ENCODE measurements around the gene ATXN1L.
"Not testable (repeated sequence)": the region's sequence is repeated elsewhere in the genome, so short reads cannot be mapped to it uniquely, and the experiment has no call there.

Gene ATXN1L

GRCh38 chr16:71832112-71832511, 13.7 kb upstream of the ATXN1L start:
- H3K36me3 ChIP-seq (ENCODE audit: insufficient read depth, low read length); H3K79me2 ChIP-seq (ENCODE audit: insufficient read depth, low read length); H3K4me3 ChIP-seq (ENCODE audit: low read length, poor library complexity, severe bottlenecking); H3K9me2 ChIP-seq (replicated peaks; ENCODE audit: low read depth, low read length); H2AFZ ChIP-seq (ENCODE audit: low read length); H3K9me3 ChIP-seq (ENCODE audit: insufficient read depth, low read depth, low read length); H3K9ac ChIP-seq (ENCODE audit: low read depth, low read length, poor library complexity, severe bottlenecking); H3F3A ChIP-seq (ENCODE audit: low read depth); H3K4me1 ChIP-seq (ENCODE audit: insufficient read depth, low read length, poor library complexity, severe bottlenecking); H4K20me1 ChIP-seq (ENCODE audit: insufficient read depth, low read length, poor library complexity, severe bottlenecking); H3K4me2 ChIP-seq (ENCODE audit: low read depth, low read length, poor library complexity, severe bottlenecking); H3K27me3 ChIP-seq (ENCODE audit: insufficient read depth, low read length, poor library complexity, severe bottlenecking): not testable (repeated sequence)

- no peaks in the 10 kb centered on the region for H3K36me3 ChIP-seq (ENCODE audit: insufficient read depth, low read length)
- no peak overlapping the region for H3K4me3 ChIP-seq (ENCODE audit: low read length, poor library complexity, severe bottlenecking)
- TF ChIP-seq CTCF (conservative IDR thresholded peaks at IDR 0.05; ENCODE audit: low read length), result no peak
- no peak for TF ChIP-seq EZH2phosphoT487 (IDR thresholded peaks at IDR 0.05; ENCODE audit: borderline replicate concordance)
- no peaks in the 10 kb centered on the region for H3K4me1 ChIP-seq (ENCODE audit: insufficient read depth, low read length, poor library complexity, severe bottlenecking)
- no peaks in the 10 kb centered on the region for H3K27me3 ChIP-seq (ENCODE audit: insufficient read depth, low read length, poor library complexity, severe bottlenecking)
- no peak overlapping the region for H3K4me2 ChIP-seq (ENCODE audit: low read depth, low read length, poor library complexity, severe bottlenecking)
- H3K9ac ChIP-seq (ENCODE audit: low read depth, low read length, poor library complexity, severe bottlenecking), result no peak overlapping the region
- no peaks in the 10 kb centered on the region for H3F3A ChIP-seq (ENCODE audit: low read depth)
- no peaks in the 10 kb centered on the region for H3K9me2 ChIP-seq (replicated peaks; ENCODE audit: low read depth, low read length)
- no peaks in the 10 kb centered on the region for H3K9me3 ChIP-seq (ENCODE audit: insufficient read depth, low read depth, low read length)
- no peaks in the 10 kb centered on the region for H3K79me2 ChIP-seq (ENCODE audit: insufficient read depth, low read length)
- no peaks in the 10 kb centered on the region for H4K20me1 ChIP-seq (ENCODE audit: insufficient read depth, low read length, poor library complexity, severe bottlenecking)
- no peak overlapping the region for H2AFZ ChIP-seq (ENCODE audit: low read length)
Measured at GRCh38 chr16:71834291-71834690, 11.5 kb upstream of the ATXN1L start.

DNA sequence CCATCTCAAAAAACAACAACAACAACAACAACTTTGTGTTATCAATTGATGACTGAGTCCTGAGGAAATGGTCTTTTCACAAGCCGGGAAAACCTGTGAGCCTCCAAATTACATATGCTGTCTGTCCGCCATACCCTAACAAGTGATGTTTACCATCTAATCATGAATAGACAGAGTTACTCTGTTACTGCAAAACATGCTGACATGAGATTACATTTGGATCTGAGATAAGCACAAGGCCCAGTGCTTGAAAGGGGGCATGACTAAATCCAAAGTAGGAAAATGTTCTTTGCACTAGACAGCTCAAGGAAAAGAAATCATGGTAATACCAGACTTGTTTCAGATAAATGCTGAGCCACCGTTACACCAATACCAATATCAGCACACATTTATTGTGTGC, 8.6 kb upstream of the ATXN1L start:
- Histone ChIP-seq H3K9me2 (replicated peaks; ENCODE audit: low read depth, low read length) (no peaks in the 10 kb centered on the region), H3K9ac (ENCODE audit: low read depth, low read length, poor library complexity, severe bottlenecking) (no peak overlapping the region), H3K27me3 (ENCODE audit: insufficient read depth, low read length, poor library complexity, severe bottlenecking) (no peaks in the 10 kb centered on the region), H2AFZ (ENCODE audit: low read length) (no peak overlapping the region), H3K79me2 (ENCODE audit: insufficient read depth, low read length) (no peaks in the 10 kb centered on the region), H3K36me3 (ENCODE audit: insufficient read depth, low read length) (no peaks in the 10 kb centered on the region), H4K20me1 (ENCODE audit: insufficient read depth, low read length, poor library complexity, severe bottlenecking) (no peaks in the 10 kb centered on the region), H3F3A (ENCODE audit: low read depth) (no peaks in the 10 kb centered on the region), H3K4me3 (ENCODE audit: low read length, poor library complexity, severe bottlenecking) (no peak overlapping the region), H3K9me3 (ENCODE audit: insufficient read depth, low read depth, low read length) (no peaks in the 10 kb centered on the region), H3K4me2 (ENCODE audit: low read depth, low read length, poor library complexity, severe bottlenecking) (no peak overlapping the region), H3K4me1 (ENCODE audit: insufficient read depth, low read length, poor library complexity, severe bottlenecking) (no peaks in the 10 kb centered on the region)
- no peak for TF ChIP-seq CTCF (conservative IDR thresholded peaks at IDR 0.05; ENCODE audit: low read length)
- no peak for TF ChIP-seq EZH2phosphoT487 (IDR thresholded peaks at IDR 0.05; ENCODE audit: borderline replicate concordance)

- Histone ChIP-seq H3K9me3 (ENCODE audit: insufficient read depth, low read depth, low read length) (no peaks in the 10 kb centered on the region), H2AFZ (ENCODE audit: low read length) (no peak overlapping the region), H3K9me2 (replicated peaks; ENCODE audit: low read depth, low read length) (no peaks in the 10 kb centered on the region), H3F3A (ENCODE audit: low read depth) (no peaks in the 10 kb centered on the region), H3K27me3 (ENCODE audit: insufficient read depth, low read length, poor library complexity, severe bottlenecking) (no peaks in the 10 kb centered on the region), H3K36me3 (ENCODE audit: insufficient read depth, low read length) (no peaks in the 10 kb centered on the region), H3K4me2 (ENCODE audit: low read depth, low read length, poor library complexity, severe bottlenecking) (no peak overlapping the region), H3K4me1 (ENCODE audit: insufficient read depth, low read length, poor library complexity, severe bottlenecking) (no peaks in the 10 kb centered on the region), H3K9ac (ENCODE audit: low read depth, low read length, poor library complexity, severe bottlenecking) (no peak overlapping the region), H4K20me1 (ENCODE audit: insufficient read depth, low read length, poor library complexity, severe bottlenecking) (no peaks in the 10 kb centered on the region), H3K4me3 (ENCODE audit: low read length, poor library complexity, severe bottlenecking) (no peak overlapping the region), H3K79me2 (ENCODE audit: insufficient read depth, low read length) (no peaks in the 10 kb centered on the region)
- no peak for TF ChIP-seq EZH2phosphoT487 (IDR thresholded peaks at IDR 0.05; ENCODE audit: borderline replicate concordance)
- no peak for TF ChIP-seq CTCF (conservative IDR thresholded peaks at IDR 0.05; ENCODE audit: low read length)
Measured at GRCh38 chr16:71840052-71840451, 5.7 kb upstream of the ATXN1L start.
